Left kidney (tissue), 2 donors: ENCODE results near the gene FAM241B. TPM values are rescaled to one million over a fixed set of nuclear protein-coding genes. Genes with fewer than 3 reads are reported as not detected.
A peak's percentile ranks its signal among the peaks of the same experiment; 100 is the strongest.

ENCODE experiments used
- DNase-seq: peaks from one replicate; pipeline ENCODE4 v3.0.0-alpha.2; 2013
- polyA plus RNA-seq: library from polyadenylated mRNA; unstranded; fragments of 120-200 nt; gene quantifications from one replicate; pipeline ENCODE4 v1.2.1, GENCODE V29; 2013; ENCODE audit not compliant: insufficient read length

The FAM241B gene
- polyA plus RNA-seq, 1 donor: 10.9 TPM

DNA sequence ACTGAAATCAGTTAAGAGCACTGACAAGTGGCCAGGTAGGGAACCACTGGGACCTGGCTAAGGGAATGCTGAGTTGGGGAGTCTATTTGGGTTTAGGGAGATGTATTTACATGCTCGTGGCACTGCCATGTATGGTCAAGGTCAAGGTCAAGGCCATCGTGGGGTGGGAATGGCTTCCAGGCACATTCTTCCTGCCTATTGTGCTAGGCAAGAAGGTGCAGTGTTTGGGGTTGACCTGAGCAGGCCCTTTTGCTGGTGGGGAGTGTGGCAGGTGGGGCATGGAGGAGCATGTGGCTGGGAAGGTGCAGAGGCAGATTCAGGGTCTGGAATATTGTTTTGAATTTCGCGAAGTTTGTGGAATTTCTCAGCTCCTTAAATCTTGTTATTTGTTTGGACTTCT is 17.8 kb downstream of the FAM241B start:
- no peak for DNase-seq

DNA sequence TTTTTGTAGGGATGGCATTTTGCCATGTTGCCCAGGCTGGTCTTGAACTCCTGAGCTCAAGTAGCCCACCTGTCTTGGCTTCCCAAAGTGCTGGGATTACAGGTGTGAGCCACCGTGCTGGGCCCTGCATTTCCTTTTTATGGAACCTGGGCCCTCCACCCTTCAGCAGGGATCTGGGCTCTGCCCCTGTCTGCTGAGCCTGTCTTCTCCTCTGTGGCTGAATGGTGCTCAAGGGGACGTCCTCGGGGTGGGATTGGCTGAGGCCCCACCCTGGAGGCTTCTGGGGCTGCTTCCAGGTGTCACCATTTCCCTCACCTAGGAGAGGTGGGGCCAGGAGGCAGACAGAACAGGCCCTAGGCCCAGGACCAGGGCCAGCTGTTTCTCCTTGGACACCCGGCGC is 18.4 kb downstream of the FAM241B start:
- no peak for DNase-seq

DNA sequence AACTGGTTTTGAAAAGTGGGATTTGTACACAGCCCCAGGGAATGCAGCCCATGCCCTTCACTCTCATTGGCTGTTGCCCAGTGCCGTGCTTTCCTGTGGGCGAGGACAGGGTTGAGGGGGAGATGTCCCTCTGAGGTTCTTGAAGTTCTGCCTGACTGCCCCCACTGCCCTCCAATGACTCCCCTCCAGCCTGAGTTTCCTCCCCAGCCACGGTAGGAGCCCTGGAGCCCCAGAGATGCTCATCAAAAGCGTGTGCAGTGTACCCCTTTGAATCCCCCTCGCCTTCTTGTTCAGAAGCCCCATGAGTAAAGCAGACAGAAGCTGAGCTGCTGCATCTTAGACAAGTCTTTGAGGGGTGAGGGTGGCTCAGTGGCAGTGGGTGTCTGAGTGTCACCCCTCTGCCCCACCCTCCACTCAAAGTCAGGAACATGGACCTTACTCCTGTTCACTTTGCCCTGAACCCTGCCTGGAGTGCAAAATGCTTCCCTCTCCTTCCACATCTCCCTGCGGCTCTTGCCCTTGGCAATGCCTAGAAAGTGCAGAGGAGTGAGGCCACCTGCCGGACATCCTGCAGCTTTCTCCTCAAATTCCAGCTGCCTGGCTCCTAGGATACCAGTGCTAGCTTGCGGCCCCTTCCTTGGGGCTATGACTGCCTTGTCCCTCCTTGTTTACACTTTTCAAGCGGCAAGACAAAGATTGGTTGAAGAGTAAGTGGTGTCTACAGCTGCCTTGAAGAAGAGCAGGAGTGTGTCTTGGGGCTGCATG is 19.9 kb downstream of the FAM241B start:
- DNase-seq: no peak

DNA sequence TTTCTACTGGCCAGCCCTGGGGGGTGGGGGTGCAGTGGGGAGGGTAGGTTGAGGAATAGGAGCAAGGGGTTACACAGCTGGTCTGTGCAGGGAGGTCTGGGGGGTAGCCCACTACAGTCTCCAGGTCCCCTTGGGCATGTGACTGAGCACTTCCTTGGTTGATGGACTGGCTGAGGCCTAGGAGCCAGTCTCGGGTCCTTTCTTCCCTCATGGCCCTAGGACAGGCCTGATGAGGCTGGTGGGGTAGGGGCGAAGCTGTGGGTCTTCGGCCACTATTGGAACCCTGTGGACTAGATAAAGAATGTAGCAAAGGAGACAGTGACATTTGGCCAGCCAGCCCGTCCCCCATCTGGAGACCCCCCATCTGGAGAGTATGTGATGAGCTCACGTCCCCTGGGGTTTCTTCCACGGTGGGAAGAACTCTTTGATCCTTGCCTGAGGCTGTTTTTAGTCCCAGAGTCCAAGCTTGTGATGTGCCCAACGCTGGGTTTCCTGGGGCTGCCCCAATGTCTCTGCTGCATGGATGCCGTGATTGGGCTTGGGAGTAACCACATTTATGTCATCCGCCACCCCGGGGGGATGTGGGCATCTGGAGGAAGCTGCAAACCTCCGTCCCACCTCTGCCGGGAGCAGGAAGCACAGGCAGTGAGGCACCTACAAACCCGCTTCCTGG is 20.7 kb downstream of the FAM241B start:
- DNase-seq: no peak

DNA sequence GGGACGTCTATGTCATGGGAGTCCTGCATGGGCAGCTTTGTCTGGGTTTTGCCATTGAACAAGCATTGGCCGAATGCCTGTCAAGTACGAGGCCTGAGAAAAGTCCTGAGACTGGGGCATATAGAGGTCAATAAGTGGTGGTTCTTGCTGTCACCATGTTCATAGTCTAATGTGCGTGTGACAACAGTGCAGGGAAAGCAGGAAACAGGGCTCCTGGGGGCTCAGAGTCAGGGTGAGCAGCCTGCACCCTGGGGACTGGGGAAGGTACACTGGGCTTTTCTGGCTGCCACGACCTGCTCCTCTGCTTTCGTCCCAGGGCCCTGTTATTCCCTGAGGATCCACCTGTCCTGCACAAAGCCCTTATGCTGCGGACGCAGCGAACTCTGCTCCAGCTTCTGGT is 21.3 kb downstream of the FAM241B start:
- DNase-seq: no peak

DNA sequence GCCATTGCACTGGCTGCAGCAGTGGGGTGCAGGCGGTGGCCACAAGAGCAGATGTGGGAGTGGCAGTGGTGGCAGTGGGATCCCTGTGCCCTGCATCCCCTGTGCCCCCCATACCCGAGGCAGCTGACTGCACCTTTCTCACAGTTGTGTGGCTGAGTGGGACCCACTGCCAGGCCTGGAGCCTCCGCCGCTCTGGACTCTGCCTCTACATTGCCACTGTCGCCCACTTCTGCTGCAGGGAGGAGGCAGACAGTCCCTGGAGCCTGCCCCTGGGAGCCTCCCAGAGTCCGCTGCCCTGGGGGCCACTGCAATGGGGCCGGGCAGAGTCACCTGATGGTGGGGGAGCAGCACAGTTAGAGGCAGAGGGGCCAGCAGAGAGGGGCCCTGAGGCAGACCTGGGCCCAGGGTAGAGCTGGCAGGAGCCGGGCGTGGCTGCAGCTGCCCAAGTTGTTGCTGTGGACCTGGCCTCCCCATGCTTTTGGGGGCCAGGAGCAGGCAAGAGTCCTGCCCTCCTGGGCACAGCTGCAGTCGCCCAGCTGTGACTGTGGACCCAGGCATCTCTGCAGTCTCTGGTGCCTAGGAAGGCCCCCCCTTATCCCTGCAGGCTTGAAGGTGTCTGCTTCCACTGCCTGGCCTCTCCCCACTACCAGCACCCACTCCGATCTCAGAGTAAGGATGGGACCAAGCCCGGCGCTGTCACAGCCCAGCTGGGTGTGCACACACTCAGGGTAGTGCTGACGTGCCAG is 22.2 kb downstream of the FAM241B start:
- DNase-seq: no peak

DNA sequence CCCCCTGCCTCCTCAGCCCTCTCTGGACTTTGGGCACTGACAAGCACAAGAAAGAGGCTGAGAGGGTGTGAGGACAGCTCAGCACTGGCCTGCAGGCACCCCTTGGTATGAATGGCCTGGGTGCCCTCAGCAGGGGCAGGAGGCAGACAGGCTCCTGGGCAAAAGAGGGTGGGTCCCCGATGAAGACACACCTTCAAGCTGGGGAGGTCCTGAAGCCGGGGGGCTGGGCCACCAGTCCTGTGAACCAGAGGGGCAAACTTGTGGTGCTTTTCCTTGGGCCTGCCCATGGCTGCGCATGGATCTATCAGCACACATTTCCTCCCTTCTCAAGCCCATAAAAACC is 22.8 kb downstream of the FAM241B start:
- DNase-seq: no peak

DNA sequence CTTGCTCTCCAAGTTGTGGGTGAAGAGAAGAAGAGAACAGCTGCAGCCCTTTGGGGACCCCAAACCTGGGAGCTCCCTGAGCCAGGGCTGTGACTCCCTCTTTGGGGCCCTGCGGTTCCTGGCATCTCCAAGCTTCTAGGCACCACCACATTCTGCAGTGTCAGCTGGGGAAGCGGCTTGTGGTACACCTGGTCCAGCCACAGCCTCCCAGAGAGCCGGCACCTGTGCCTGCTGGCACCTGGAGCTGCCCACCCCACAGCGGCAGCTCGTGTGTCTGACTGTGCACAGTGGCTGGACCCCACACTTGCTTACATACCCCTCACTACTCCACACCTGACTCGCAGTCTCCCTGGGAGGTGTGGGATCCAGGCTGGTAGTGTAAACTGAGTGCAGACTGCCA is 23.5 kb downstream of the FAM241B start:
- DNase-seq: no peak

DNA sequence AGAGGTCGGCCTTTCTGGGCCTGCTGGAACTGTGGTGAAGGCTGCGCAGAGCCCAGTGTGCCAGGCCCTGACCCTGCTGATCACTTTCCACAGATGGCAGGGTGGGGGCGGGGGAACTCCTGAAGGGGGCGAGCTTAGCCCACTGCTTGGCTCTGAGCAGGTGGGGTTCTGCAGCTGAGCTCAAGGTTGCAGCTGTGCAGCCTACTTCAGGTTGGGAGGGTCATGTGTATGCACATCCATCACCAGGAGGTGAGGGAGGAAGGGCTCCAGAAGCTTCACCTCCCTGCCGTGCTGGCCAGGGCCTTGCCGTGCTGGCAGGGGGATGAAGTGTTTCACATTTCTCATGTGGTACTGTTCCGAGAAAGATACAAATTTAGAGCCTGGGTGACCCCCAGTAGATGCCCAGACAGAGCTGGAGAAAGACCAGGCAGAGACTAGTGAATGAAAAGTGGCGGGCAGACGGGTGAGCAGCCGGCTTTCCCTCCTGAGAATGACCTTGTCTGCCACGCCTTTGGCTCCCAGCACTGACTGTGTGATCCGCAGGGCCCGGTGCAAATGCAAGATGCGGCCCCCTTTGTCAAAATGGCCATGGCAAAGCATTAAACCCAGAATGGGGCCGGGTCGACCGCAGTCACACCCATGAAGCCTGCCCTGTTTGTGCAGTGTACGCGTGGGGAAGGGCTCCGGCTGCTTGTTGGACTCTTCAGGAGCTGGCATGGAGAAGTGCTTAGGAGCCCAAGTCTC is 25.2 kb downstream of the FAM241B start:
- no peak for DNase-seq

DNA sequence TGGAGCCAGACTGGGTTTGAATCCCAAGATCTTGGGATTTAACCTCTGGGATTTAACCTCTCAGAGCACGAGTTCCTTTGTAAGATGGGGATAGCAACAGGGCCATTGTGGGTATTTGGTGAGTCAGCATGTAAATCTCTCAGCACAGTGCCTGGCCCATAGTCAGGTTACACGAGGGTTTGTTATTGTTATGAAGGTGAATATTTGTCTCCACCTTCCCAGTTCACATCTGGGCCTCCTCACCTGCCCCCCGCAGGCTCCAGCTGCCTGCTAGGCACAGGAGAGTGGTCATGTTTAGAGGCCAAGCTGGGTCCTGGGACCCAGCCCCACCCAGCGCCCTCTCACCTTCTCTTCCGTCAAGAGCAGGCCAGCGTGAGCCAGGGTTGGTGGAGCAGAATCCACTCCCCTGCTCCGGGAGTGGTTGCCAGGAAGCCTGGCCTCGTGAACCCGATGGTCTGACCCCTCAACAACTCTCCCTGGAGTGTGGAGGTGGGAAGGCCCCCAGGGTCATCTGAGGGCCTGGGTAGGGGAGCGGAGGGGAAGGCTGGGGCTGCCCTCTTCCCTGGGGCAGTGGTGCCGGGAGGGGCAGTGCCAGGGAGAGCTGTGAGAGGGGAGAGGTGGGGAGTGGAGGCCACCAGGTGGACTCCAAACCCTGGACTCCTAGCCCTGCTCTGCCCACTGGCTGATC is 26.0 kb downstream of the FAM241B start:
- DNase-seq: no peak

DNA sequence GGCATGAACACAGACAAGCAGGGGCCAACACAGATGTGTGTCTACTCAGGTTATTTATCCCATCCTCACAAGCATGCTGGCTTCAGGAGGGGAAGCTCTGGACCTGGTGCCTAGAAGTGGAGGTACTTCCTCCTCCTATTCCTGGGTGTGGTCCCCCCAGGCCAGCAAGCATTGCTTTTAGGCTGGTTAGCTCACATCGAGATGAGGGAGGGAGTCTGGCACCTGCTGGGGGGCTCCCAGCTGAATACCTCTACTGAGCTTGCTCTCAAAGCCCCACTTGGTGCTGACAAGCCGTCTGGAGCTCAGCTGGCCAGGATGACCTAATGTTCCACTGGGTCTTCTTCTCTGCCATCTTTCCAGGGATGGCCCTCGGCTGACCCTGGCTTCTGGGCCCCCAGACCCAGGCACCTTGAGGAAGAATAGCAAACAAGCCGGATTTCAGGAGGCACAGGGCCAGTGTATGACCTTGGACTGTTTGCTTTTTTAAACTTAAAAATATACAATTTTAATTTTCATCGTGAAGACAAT is 26.8 kb downstream of the FAM241B start:
- no peak for DNase-seq

DNA sequence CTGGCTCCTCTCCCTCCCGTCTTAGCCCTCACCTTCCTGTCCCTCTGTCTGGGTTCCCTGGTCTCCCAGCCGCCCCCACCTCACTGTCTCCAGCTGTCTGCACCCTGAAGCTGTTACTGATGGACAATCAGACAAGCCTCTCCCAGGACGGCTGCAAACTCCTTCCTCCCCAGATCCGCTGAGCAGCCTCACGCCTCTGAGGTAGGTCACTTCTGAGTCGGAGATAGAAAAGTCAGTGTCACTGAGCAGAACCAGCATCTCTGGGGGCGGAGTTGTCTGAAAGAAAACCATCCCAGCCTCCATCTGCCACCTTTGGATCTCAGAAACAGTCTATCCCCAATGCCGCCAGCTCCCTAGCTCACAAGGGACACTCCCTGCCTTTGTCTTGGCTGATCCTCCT is 27.4 kb downstream of the FAM241B start:
- no peak for DNase-seq

DNA sequence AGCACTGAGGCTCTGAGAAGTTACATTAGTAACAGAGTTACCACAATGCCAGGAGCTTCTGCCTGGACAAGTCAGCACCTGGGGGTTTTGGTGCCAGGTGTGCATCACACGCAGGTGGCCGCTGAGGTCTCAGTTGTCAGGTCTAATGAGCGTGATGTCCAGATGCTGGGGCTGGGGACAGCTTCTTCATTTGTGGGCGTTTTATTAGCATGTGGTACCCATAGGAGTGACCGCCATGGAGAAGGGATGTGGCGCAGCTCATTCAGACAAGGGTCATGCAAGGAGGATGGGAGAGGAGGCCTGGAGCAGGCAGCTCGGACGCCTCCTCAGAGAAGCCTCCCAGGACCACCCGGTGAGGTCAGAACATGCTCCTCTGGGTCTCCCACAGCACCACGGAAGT is 27.8 kb downstream of the FAM241B start:
- no peak for DNase-seq

DNA sequence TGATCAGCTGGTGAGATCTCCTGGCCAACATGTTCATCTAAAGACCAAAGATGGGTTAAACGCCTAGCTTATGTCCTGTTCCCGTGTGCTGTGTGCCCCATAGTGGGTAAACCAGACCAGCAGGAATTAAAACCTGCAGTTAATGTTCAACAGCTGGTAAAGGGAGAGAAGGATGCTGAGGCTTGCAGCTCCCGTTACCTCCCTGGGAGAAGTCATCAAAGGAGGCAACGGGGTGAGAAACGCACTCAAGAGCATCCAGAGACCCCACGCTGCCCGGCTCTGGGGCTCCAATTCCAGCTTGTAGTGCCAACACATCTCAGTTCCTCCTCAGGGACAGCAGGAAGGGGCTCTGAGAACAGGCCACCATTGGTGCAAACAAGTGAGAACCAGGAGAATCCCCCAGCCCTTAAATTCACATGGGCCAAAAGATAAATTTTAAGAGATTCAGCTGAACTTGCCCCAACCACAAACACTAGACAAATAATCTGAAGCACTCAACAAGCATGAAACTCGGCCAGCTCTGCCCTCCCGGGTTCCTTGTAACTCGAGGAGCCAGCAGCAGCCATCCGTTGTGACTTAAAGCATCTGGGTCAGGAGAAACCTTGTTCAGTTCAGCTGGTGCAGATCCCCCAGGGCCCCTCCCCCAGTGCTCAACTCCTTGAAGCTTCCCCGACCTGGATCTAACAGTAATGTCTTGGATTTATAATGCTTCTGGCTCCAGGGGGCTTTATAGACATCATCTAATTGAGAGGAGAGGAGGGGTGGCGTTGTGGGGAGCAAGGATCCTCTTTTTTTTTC is 29.4 kb downstream of the FAM241B start:
- peak; percentile 77 for DNase-seq

DNA sequence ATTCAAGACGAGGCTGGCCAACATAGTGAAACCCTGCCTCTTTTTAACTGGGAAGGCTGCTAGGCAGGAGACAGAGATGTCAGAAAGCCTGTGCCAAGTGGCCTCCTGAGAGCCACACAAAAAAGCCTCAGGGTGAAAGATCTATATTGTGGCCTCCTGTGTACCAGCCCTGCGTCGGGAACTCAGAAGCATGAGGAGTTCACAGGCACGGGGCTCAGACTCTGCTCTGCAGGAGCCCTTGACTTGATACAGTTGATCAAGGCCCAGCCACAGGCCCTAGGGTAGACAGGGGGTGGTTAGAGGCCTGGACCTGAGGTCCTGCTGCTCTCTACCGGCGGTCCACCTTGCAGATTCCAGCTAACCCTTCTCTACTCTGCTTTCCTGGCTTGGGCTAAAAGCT is 30.2 kb downstream of the FAM241B start:
- DNase-seq: no peak

DNA sequence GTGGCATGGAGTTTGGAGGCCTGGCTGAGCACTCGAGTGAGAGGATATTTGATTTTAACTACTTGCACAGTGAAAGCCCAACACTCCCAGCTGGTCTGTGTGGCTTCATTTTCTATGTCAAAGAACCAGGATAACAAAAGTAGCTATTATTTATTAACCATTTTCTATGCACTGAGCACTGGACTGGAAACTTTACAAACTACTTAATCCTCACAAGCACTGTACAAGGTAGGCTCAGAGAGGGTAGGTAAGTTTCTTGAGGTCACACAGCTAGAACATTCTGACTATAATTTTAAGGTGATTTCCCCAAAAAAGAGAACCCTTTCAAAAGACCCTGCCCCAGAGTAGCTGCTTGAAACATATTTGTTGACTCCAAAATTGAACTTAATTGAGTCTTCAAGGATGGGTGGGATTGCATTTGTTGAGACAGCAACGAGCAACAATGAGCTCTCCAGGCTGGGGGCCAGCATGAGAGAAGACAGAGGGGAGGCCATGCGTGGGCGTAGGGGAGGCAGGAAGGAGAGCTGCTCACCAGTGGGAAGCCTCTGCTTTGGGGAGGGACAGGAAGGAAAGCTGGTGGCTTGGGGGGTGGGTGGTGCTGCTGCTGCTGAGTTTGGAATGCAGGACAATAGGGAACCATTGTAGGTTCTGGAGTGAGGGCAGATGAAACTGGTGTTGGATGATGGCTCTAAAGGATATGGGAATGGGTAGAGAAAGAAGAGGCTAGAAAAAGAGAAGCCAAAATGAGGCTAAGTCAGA is 31.5 kb downstream of the FAM241B start:
- DNase-seq: no peak

DNA sequence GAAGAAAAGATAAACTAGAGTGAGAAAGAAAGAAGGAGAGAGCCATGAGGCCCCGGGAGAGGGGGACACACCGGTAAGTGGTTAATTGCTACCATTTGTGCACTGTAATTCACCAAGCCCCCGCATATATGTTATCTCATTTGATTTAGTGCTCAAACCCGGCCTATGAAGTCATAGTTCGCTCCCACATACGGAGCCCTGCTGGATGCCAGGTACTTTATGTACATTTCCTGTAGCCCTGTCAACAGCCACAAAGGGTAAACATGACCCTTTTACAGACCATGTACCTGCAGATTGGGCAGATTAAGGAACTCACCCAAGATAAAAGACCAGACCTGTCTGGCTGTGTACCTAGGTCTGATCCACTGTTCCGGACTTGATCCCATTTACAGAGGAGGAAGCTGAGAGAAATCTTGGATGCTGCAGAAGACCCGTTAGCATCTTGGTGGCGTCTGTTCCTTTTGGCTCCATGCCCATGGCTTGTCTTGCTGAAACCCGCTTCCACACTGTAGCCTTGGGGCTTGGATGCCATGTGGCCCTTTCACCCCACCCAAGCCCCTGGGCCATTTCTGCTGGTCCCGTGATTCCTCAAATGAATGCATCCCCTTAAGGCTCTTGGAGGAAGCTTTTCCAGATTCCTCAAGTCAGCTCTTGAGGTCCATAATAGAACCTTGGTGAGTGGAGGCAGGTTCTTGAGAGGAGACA is 32.3 kb downstream of the FAM241B start:
- DNase-seq: no peak

DNA sequence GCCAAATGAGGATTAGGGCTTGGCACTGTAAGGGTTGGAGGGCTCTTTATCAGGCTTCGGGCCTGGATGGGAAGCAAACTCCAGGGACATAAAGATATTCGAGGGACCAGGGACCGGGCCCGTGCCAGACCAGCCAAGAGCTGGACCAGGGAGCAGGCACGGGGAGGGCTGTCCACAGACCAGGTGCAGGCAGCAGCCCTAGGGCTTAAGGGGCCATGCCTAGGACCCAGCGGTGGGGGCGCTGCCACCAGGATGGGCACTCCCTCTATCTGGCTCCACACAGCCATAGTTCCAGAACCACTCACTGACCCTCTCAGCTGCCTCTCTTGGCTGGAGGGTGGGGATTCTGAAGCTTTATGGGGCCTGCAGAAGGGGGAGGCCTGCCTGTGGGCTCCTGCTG is 32.9 kb downstream of the FAM241B start:
- no peak for DNase-seq

DNA sequence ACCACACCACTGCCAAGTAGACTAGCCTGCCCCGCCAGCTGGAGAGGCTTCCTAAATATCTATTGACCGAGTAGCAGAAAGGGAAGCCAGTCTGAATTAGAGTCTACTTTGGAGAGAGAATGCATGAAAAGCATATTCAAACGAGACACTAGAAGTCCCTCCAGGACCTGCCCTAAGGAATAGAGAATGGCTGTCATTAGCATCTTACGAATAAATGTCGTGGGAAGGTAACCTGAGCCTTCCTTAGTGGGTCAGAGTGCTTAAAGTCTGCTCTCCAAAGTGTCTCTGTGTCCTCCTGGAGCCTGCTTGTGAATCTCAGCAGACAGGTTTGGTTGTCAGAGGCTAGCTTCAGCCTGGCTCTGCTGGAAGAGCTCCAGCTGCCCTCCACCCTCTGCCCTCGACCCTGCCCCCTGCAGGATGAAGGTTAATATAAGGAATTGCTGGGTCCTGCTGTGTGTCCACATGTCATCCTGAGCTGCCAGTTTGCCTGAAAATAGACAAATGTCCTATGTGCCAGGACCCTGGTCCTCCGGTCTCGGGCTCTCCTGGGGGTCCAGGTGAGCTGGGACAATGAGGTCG is 33.4 kb downstream of the FAM241B start:
- DNase-seq: no peak
